Ascending aorta (tissue), 2 donors: ENCODE results near the gene CATSPER1. TPM values are rescaled to one million over a fixed set of nuclear protein-coding genes. Genes with fewer than 3 reads are reported as not detected.
"Not testable (repeated sequence)": the region's sequence is repeated elsewhere in the genome, so short reads cannot be mapped to it uniquely, and the experiment has no call there.

Experiments
- DNase-seq, 2 donors: peaks; one replicate each; pipeline ENCODE4 v3.0.0-alpha.2; 2019; ENCODE audit warnings: low spot score in 2 of 2
- H3K27ac ChIP-seq, 2 donors: fragments of 200-600 bp; sonication (generic); one replicate each; pipeline ENCODE4 v1.5.1; 2016 to 2017; ENCODE audit warnings: mild to moderate bottlenecking in 1 of 2
- H3K27me3 ChIP-seq: fragments of 200-600 bp; sonication (generic); one replicate; pipeline ENCODE4 v1.5.1; 2017
- H3K36me3 ChIP-seq, 2 donors: fragments of 200-600 bp; sonication (generic); one replicate each; pipeline ENCODE4 v1.5.1; 2016
- H3K4me1 ChIP-seq, 2 donors: fragments of 200-600 bp; sonication (generic); one replicate each; pipeline ENCODE4 v1.5.1; 2016 to 2017; ENCODE audit warnings: mild to moderate bottlenecking in 1 of 2
- H3K4me3 ChIP-seq, 2 donors: fragments of 200-600 bp; sonication (generic); one replicate each; pipeline ENCODE4 v1.5.1; 2016 to 2017; ENCODE audit warnings: mild to moderate bottlenecking in 1 of 2
- H3K9me3 ChIP-seq, 2 donors: fragments of 200-600 bp; sonication (generic); one replicate each; pipeline ENCODE4 v1.5.1; 2016
- intact Hi-C: fragments of 100-400 bp; cut with DNase I; formaldehyde crosslinking; loops from one replicate; pipeline ENCODE4 v1.15.1; 2023
- total RNA-seq: library from RNA; depleted of rRNA; stranded (reverse); fragments of >200 nt; gene quantifications from one replicate; pipeline ENCODE4 v1.1.0, GENCODE V29; 2016
- TF ChIP-seq, protein P1 (sequence below), 3 experiments: fragments of 200-600 bp in 2 of 3; fragments of 450-650 bp in 1 of 3; sonication (generic) in 2 of 3; IDR thresholded peaks; one replicate each; pipeline ENCODE4 v1.5.1; 2016 to 2019; ENCODE audit warnings: antibody characterized with exemption in 3 of 3, mild to moderate bottlenecking in 1 of 3, moderate library complexity in 1 of 3

The CATSPER1 gene
- total RNA-seq, 1 donor from 2014 or later: not detected

- Histone ChIP-seq H3K27me3 (no peaks in the 10 kb centered on the region), H3K4me3 (no peak overlapping the region), H3K27ac (no peak overlapping the region), H3K4me1 (no peaks in the 10 kb centered on the region), H3K9me3 (no peaks in the 10 kb centered on the region), H3K36me3 (no peaks in the 10 kb centered on the region)
- TF ChIP-seq, protein P1, sequence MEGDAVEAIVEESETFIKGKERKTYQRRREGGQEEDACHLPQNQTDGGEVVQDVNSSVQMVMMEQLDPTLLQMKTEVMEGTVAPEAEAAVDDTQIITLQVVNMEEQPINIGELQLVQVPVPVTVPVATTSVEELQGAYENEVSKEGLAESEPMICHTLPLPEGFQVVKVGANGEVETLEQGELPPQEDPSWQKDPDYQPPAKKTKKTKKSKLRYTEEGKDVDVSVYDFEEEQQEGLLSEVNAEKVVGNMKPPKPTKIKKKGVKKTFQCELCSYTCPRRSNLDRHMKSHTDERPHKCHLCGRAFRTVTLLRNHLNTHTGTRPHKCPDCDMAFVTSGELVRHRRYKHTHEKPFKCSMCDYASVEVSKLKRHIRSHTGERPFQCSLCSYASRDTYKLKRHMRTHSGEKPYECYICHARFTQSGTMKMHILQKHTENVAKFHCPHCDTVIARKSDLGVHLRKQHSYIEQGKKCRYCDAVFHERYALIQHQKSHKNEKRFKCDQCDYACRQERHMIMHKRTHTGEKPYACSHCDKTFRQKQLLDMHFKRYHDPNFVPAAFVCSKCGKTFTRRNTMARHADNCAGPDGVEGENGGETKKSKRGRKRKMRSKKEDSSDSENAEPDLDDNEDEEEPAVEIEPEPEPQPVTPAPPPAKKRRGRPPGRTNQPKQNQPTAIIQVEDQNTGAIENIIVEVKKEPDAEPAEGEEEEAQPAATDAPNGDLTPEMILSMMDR (IDR thresholded peaks at IDR 0.05): no peak
- DNase-seq: no peak
- intact Hi-C loops: no loop called here
Measured at GRCh38 chr11:66032957-66033735, 6.9 kb upstream of the CATSPER1 start.

GRCh38 chr11:66023186-66023440 is 3.2 kb downstream of the CATSPER1 start:
- DNase-seq, H3K27me3 ChIP-seq, H3K36me3 ChIP-seq, H3K9me3 ChIP-seq, intact Hi-C loops, H3K27ac ChIP-seq: not testable (repeated sequence)
- Histone ChIP-seq H3K4me3 (peak overlapping the region in 1 of 2 donors; percentile 58), H3K4me1 (peaks cover 15 to 25% of the 10 kb centered on the region in 2 donors)

DNA sequence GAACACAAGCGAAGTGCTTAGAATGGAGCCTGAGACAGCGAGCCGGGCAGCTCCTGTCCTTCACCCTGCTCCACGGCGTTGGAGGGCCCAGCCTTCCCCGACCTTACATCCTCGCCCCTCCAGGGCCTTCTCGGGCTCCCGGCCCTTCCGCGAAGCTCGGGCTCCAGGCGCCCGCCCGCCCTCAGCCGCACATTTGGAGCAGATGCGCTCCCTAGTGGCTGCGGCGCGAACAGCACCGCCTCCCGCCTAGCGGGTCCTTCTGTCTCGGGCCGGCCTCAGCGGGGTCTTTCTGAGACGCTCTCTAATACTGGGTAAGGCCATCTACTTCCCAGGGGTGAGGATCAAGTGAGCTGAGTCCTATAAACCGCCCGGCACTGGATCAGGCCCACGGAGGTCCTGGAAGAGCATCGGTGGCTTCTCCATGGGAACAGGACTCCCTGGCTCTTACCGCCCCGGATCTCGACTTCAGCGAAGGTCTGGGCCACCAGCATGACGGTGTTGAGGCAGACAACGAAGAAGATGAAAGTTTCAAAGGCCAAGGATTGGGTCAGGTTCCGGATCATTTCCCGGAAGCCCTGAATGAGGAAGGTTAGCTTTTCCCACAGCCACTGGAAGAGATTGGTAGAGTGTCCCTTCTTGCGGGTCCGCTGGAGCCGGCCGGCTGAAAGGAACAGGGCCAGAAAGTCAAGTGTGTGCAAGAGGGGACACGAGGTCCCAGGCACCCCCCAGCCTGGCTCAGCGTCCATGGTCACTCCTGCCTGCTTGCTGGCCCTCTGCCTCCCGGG is 3.7 kb downstream of the CATSPER1 start:
- no peaks in the 10 kb centered on the region for H3K9me3 ChIP-seq
- H3K36me3 ChIP-seq: no peaks in the 10 kb centered on the region
- intact Hi-C loops: loop anchor here (1.0 kb wide), 2 partner anchors 20 to 33 kb away; partner anchors contain the start of genes BANF1 and EIF1AD
- no peaks in the 10 kb centered on the region for H3K27me3 ChIP-seq
- peaks cover 15 to 25% of the 10 kb centered on the region in 2 donors for H3K4me1 ChIP-seq
- peak in 1 of 2 donors; percentile 88 for DNase-seq
- TF ChIP-seq, protein P1 (IDR thresholded peaks at IDR 0.05): peak; percentile 95 to 99 (median 99)
- H3K4me3 ChIP-seq: peak overlapping the region; percentile 27 to 58
- H3K27ac ChIP-seq: peak overlapping the region; percentile 75 to 79

- Histone ChIP-seq H3K4me3 (no peak overlapping the region), H3K4me1 (peaks cover 22 to 40% of the 10 kb centered on the region in 2 donors), H3K27me3 (no peaks in the 10 kb centered on the region), H3K27ac (peak overlapping the region; percentile 75 to 79), H3K9me3 (no peaks in the 10 kb centered on the region), H3K36me3 (no peaks in the 10 kb centered on the region)
- TF ChIP-seq, protein P1 (IDR thresholded peaks at IDR 0.05): no peak
- intact Hi-C loops: no loop called here
- peak in 1 of 2 donors; percentile 85 for DNase-seq
Measured at GRCh38 chr11:66020618-66021357, 5.5 kb downstream of the CATSPER1 start.

GRCh38 chr11:66020212-66020611 is 6.1 kb downstream of the CATSPER1 start:
- no peak for DNase-seq
- Histone ChIP-seq H3K9me3 (no peaks in the 10 kb centered on the region), H3K4me1 (peaks cover 23 to 42% of the 10 kb centered on the region in 2 donors), H3K4me3 (no peak overlapping the region), H3K27me3 (no peaks in the 10 kb centered on the region), H3K36me3 (no peaks in the 10 kb centered on the region), H3K27ac (peak overlapping the region; percentile 75 to 79)
- intact Hi-C loops: no loop called here
- TF ChIP-seq, protein P1 (IDR thresholded peaks at IDR 0.05): no peak
